ENCODE data around the gene PRIM2.
"Not testable (repeated sequence)": the region's sequence is repeated elsewhere in the genome, so short reads cannot be mapped to it uniquely, and the experiment has no call there.

PRIM2 gene

DNA sequence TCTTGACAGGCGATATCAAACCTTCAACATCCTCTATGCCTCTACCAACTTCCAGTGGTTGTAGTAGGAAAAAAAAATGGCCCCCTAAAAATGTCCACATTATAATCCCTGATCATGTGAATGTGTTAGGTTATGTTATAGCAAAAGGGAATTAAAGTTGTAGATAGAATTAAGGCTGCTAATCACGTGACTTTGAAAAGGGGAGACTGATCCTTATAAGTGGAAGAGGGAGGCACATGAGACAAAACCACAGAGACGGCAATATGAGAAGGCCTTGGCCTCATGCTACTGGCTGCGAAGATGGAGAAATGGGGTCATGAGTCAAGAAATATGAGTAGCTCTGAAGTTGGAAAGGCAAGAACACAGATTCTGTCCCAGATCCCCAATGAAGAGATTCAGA, 358.0 kb downstream of the PRIM2 start:
- H3K9ac ChIP-seq (ENCODE audit: low read length); H3K27ac ChIP-seq (ENCODE audit: low read depth, low read length, poor library complexity, severe bottlenecking); H2AFZ ChIP-seq (ENCODE audit: low read length); H3K9me2 ChIP-seq (ENCODE audit: low read depth, low read length); H3K79me2 ChIP-seq (ENCODE audit: insufficient read depth, low read length); H3K4me3 ChIP-seq (ENCODE audit: low read depth, low read length, poor library complexity, severe bottlenecking); H3K27me3 ChIP-seq (ENCODE audit: insufficient read depth, low read length); H3K4me2 ChIP-seq (ENCODE audit: low read length); H3K36me3 ChIP-seq (ENCODE audit: insufficient read depth, low read length); H3K4me1 ChIP-seq (ENCODE audit: insufficient read depth, low read length, severe bottlenecking); H3F3A ChIP-seq (ENCODE audit: insufficient read depth, low read length); H3K9me3 ChIP-seq (ENCODE audit: low read length); H4K20me1 ChIP-seq (ENCODE audit: insufficient read depth, low read length): not testable (repeated sequence)

DNA sequence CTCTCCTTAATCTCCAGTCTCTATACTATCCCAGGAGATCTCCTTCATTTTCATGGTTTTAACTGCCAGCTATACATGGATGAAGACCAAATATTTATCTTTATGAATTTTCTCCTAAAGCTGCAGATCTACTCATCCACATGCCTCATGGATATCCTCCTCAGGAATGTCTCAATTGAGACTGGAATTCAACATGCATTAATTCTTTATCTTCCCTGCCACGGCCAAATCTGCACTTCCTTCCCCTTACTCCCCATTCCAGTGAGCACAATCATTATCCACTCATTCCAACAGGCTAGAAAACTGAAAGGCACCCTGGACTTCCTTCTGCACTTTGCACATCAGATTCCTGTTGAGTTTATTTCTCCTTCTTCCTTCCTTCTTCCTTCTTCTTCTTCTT, 379.0 kb downstream of the PRIM2 start:
- H3K79me2 ChIP-seq (ENCODE audit: insufficient read depth, low read length) = not testable (repeated sequence)

More for the DNA sequence above, 379.0 kb downstream of the PRIM2 start:
- not testable (repeated sequence) for H3K9ac ChIP-seq (ENCODE audit: low read length); H3K4me3 ChIP-seq (ENCODE audit: low read depth, low read length, poor library complexity, severe bottlenecking); H3K27ac ChIP-seq (ENCODE audit: low read depth, low read length, poor library complexity, severe bottlenecking); H3F3A ChIP-seq (ENCODE audit: insufficient read depth, low read length); H3K4me2 ChIP-seq (ENCODE audit: low read length); H3K9me2 ChIP-seq (ENCODE audit: low read depth, low read length); H2AFZ ChIP-seq (ENCODE audit: low read length); H3K36me3 ChIP-seq (ENCODE audit: insufficient read depth, low read length); H3K9me3 ChIP-seq (ENCODE audit: low read length); H3K4me1 ChIP-seq (ENCODE audit: insufficient read depth, low read length, severe bottlenecking); H3K27me3 ChIP-seq (ENCODE audit: insufficient read depth, low read length); H4K20me1 ChIP-seq (ENCODE audit: insufficient read depth, low read length)
